Thoracic aorta (tissue), 2 donors: Measurements from ENCODE around the gene RELB. TPM values are rescaled to one million over a fixed set of nuclear protein-coding genes. Genes with fewer than 3 reads are reported as not detected.

Experiments used
- ATAC-seq: fragments of 150-250 bp; one replicate; pipeline ENCODE4 v1.8.0; 2017; ENCODE audit warnings: low read depth; ENCODE audit not compliant: insufficient number of reproducible peaks, low FRiP score
- DNase-seq: peaks from one replicate; pipeline ENCODE4 v3.0.0-alpha.2; 2020; ENCODE audit warnings: low spot score
- H3K27ac ChIP-seq, 2 donors: fragments of 200-600 bp; sonication (generic); 1 replicate in 1 of 2; 2 replicates in 1 of 2; pipeline ENCODE4 v1.5.1; 2016; ENCODE audit warnings: mild to moderate bottlenecking in 2 of 2, moderate library complexity in 2 of 2
- H3K27me3 ChIP-seq: fragments of 200-600 bp; sonication (generic); replicated peaks from 2 replicates; pipeline ENCODE4 v1.6.0; 2016; ENCODE audit warnings: mild to moderate bottlenecking; ENCODE audit not compliant: insufficient read depth
- H3K36me3 ChIP-seq: fragments of 200-600 bp; sonication (generic); one replicate; pipeline ENCODE4 v1.5.1; 2016
- H3K4me1 ChIP-seq, 2 donors: fragments of 200-600 bp; sonication (generic); 1 replicate in 1 of 2; 2 replicates in 1 of 2; pipeline versions ENCODE4 v1.5.1 to v1.6.0; 2016; ENCODE audit warnings: low read depth in 2 of 2, mild to moderate bottlenecking in 1 of 2; ENCODE audit not compliant: control insufficient read depth in 1 of 2
- H3K4me3 ChIP-seq: fragments of 200-600 bp; sonication (generic); 2 replicates; pipeline ENCODE4 v1.5.1; 2016; ENCODE audit warnings: mild to moderate bottlenecking
- H3K9me3 ChIP-seq: fragments of 200-600 bp; sonication (generic); 2 replicates; pipeline ENCODE4 v1.5.1; 2016
- CTCF ChIP-seq: fragments of 200-600 bp; sonication (generic); IDR thresholded peaks from one replicate; pipeline ENCODE4 v1.5.1; 2019; ENCODE audit warnings: antibody characterized with exemption
- total RNA-seq, 2 donors: library from RNA; depleted of rRNA; stranded (reverse); fragments of >200 nt; gene quantifications; one replicate each; pipeline versions ENCODE4 v1.1.0 to v1.2.3, GENCODE V29; 2016

Gene RELB
- total RNA-seq, 2 donors from 2014 or later = 20.6 to 38.6 TPM

- TF ChIP-seq CTCF = no peak
- peaks cover 66% of the 10 kb centered on the region for H3K36me3 ChIP-seq
- DNase-seq = no peak
These were observed 26.4 kb upstream of the RELB start for GRCh38 chr19:44974857-44975256.

GRCh38 chr19:44975444-44975843, 25.8 kb upstream of the RELB start:
- ATAC-seq (no peak), DNase-seq (no peak)
- no peak overlapping the region for H3K4me3 ChIP-seq
- H3K9me3 ChIP-seq = no peaks in the 10 kb centered on the region
- no peak overlapping the region for H3K27ac ChIP-seq
- H3K27me3 ChIP-seq = no peaks in the 10 kb centered on the region
- no peak for TF ChIP-seq CTCF
- no peaks in the 10 kb centered on the region for H3K4me1 ChIP-seq
- peaks cover 69% of the 10 kb centered on the region for H3K36me3 ChIP-seq

More at GRCh38 chr19:44974857-44975256, 26.4 kb upstream of the RELB start:
- ATAC-seq = no peak
- no peaks in the 10 kb centered on the region for H3K27me3 ChIP-seq
- H3K27ac ChIP-seq = no peak overlapping the region
- H3K4me1 ChIP-seq = no peaks in the 10 kb centered on the region
- no peak overlapping the region for H3K4me3 ChIP-seq
- H3K9me3 ChIP-seq = no peaks in the 10 kb centered on the region

GRCh38 chr19:44984005-44984404, 17.3 kb upstream of the RELB start:
- no peak for ATAC-seq
- DNase-seq = no peak
- Histone ChIP-seq H3K4me1 (no peaks in the 10 kb centered on the region), H3K27me3 (no peaks in the 10 kb centered on the region), H3K4me3 (no peak overlapping the region), H3K36me3 (peaks cover 43% of the 10 kb centered on the region), H3K27ac (no peak overlapping the region), H3K9me3 (no peaks in the 10 kb centered on the region)
- TF ChIP-seq CTCF = no peak

GRCh38 chr19:44985445-44985844, 15.8 kb upstream of the RELB start:
- Histone ChIP-seq H3K27me3 (no peaks in the 10 kb centered on the region), H3K27ac (no peak overlapping the region), H3K4me3 (no peak overlapping the region), H3K9me3 (no peaks in the 10 kb centered on the region), H3K36me3 (peaks cover 34% of the 10 kb centered on the region), H3K4me1 (no peaks in the 10 kb centered on the region)
- no peak for DNase-seq
- no peak for TF ChIP-seq CTCF
- ATAC-seq = no peak

- no peak for TF ChIP-seq CTCF
- ATAC-seq (no peak), DNase-seq (no peak)
- Histone ChIP-seq H3K4me1 (no peaks in the 10 kb centered on the region), H3K27me3 (no peaks in the 10 kb centered on the region), H3K36me3 (peaks cover 44% of the 10 kb centered on the region), H3K4me3 (no peak overlapping the region), H3K9me3 (no peaks in the 10 kb centered on the region), H3K27ac (no peak overlapping the region)
These were observed 14.9 kb upstream of the RELB start for GRCh38 chr19:44986389-44986788.
